HT1080 (cell line): Measurements from ENCODE around the gene TOMM40L. TPM values are rescaled to one million over a fixed set of nuclear protein-coding genes. Genes with fewer than 3 reads are reported as not detected.
"Not testable (repeated sequence)": the region's sequence is repeated elsewhere in the genome, so short reads cannot be mapped to it uniquely, and the experiment has no call there.

ENCODE experiments used
- DNase-seq: peaks from one replicate; pipeline ENCODE4 v3.0.0-alpha.2; 2015; ENCODE audit warnings: low read depth
- total RNA-seq: library from RNA; depleted of rRNA; stranded (reverse); fragments of >200 nt; shearing (Covaris generic); gene quantifications from 2 replicates; pipeline ENCODE4 v1.2.3, GENCODE V29; 2014; rRNA removed

Gene TOMM40L
- total RNA-seq, 1 experiment from 2014 or later, result 25.8 TPM

DNA sequence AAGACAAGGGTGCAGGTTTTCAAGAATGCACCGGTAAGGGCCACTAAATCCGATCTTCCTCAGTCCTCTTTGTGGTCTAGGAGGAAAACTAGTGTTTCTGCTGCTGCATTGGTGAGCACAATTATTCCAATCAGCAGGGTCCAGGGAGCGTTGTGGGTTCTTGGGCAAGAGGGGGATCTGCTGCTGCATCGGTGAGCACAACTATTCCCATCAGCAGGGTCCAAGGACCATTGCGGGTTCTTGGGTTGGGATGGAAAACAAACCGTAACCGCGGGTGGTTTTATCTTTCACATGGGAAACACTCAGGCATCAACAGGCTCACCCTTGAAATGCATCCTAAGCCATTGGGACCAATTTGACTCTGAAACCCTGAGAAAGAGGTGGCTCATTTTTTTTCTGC is 25.7 kb downstream of the TOMM40L start:
- no peak for DNase-seq

DNA sequence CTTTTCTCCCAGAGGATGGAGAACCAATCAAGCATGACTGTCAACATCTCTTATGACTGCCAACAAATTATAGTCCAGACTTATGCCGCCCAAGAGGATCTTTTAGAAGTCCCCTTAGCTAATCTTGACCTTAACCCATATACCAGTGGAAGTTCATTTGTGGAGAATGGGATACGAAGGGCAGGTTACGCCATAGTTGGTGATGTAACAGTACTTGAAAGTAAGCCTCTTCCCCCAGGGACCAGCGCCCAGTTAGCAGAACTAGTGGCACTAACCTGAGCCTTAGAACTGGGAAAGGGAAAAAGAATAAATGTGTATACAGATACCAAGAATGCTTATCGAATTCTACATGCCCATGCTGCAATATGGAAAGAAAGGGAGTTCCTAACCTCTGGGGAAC is 29.4 kb downstream of the TOMM40L start:
- DNase-seq, result not testable (repeated sequence)

GRCh38 chr1:161255955-161256520 is 30.2 kb downstream of the TOMM40L start:
- DNase-seq, result not testable (repeated sequence)

- DNase-seq, result not testable (repeated sequence)
These were observed 31.2 kb downstream of the TOMM40L start for GRCh38 chr1:161257109-161257508.

DNA sequence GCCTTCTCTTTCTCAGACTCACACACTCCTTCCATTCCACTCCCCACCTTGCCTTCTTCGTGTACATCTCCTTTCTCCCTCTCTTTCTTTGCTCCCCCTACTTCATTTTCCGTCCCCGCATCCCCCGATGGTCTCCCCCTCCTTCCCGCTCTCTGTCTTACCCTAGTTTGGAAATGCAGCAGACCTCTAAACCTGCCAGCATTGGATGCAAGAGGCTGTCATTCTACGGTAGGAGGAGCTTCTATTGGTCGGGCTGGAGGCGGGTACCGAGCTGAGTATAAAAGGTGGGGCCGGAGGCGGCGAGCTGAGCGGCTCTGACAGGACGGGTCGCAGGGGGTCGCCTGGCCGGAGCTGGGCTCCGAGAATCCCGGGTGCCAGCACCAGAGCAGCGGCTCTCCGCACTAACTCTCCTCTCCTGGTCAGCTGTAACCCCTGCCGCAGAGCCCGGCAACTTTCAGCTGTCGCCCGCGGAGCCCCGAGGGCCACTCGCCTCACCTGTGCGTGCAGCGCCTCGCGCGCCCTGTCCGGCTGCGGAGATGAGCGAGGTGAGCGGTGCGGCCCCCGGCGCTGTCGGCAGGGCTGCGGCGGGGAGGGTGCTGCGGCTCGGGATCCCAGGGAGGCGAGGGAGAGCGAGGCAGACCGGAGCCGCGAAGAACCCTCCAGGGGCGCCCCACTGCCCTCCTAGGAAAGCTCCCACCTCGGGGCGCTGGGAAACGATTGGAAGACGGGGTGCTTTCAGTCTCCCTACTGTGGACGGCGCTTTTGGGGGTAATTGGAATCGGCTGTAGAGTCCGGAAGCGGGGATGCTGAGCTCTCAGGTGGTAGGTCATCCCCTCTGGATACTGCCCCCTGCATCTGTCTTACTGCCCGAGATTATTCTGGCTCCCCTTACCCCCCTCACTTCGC is 32.8 kb downstream of the TOMM40L start, which contains the start of gene PCP4L1:
TSS of gene PCP4L1 (plus strand) at position 307 of the 906 bp plus-strand sequence. CDS start at position 537, 230 bp downstream.
- DNase-seq, result no peak

GRCh38 chr1:161259345-161259702 is 33.5 kb downstream of the TOMM40L start:
- no peak for DNase-seq

DNA sequence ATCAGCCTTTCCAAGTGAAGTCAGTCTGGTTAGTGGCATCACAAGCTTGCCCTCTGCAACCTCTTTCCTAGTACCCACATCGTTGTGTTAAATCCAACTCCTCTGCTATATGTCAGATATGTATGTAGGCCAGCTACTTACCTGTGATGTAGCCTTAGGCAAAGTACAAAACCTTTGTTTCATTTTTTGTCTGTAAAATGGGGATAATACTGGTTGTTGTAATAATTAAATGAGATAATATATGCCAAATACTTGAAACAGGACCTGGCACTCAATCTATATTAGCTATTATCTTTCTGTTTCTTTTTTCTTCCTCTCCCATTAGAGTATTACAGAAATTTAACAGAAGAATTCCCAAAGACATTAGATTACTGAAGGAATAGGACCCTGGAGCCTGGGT is 33.9 kb downstream of the TOMM40L start:
- no peak for DNase-seq

DNA sequence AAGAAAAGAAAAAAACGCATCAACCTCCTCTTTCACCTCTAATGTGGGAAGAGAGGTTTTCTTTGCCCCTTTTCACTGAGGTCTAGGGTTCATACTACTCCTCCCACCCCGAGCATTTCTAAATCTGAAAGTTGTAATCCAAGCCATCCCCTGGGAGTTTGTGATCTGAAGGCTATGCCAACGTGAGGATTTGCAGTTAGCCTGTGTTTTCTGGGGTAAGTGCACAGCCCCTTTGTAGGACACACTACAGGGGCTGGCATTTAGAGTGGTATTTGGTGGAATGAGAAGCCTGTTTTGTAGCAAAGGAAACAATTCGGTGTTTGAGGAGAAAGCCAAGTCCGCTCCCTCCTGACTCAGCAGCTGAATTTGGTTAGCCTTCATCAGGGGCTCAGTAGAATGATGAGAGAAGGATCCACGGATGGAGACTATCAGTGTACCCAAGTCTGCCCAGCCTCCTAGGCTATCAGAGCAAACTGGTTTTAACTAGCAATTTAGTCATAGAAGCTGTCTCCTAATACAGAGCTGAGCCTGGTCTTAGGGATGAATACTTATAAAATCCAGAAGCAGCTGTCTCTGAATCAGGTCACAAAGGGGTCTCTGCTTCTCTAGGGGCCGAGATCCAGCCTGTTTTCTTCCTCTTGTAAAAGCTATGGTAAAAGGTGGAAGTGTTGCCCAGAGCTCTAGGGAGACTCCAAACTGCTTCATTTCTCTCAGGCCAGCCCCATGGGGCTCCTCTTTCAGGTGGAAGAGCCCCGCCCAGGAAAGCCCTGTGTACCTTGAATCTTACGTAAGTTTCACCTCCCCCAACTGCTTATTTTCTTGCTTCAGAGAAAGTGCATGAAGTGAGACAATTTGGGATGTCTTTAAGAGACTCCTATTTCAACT is 34.8 kb downstream of the TOMM40L start:
- DNase-seq, result no peak

DNA sequence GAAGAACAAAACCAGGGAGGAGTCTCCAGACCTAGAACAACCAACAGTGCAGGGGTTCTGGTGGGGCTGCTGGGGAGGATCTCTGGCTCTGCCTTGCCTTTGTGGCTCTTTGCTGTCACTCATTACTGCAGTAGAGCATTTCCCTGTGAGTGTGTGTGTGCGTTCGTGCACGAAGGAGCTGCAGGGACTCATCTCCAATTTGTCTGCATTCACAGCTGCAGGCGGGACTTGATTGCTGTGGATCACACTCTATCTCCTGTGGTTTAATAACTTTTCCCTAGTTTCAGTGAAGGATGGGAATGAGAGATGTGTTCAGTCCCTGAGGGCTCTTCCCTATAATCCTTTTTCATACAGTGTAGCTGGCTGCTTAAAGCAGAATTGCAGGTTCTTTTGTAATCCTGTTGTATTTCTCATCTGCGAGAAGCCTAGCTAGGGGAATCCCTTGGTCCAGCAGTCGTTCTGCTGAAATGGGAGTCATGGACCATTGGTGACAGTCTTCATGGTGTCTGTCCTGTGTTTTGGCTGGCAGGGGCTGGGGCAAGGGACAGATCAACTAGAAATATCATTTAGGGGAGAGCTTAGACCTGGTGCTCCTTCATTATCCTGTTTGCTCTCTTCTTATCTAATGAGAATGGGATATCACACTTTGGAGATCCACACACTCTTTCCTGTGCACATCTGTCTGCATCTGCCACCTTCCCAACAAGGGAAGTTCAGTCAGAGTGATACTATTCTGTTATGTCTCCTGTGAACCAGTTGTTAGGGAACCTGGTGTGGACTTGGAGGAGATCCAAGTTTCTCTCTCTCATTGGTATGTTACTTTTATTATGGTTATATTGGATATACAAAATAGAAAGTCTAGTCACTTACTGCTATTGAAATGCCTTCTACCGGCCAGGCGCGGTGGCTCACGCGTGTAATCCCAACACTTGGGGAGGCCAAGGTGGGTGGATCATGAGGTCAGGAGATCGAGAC is 35.7 kb downstream of the TOMM40L start:
- DNase-seq, result no peak

- no peak for DNase-seq
These were observed 39.4 kb downstream of the TOMM40L start for GRCh38 chr1:161265305-161265704.

- DNase-seq, result peak; percentile 47
These were observed 40.3 kb downstream of the TOMM40L start for GRCh38 chr1:161266202-161266601.

DNA sequence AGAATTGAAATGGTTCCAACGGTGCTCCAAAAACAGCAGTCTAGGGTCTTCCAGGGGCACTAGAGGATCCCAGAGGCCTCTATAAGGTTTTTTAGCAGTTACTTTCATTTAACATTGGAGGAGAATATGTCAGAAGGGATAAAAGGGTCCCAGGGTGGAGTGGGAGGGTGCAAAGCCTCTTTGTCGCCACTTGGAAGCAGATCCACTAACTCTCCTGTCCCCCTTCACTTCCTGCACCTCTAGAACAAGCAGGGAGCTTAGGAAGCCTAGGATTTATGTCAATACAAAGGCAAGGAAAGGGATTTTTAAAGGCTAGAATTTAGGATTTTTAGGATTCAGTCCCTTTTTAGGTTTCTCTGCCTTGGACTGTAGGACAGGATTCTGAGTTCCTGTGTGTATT is 41.0 kb downstream of the TOMM40L start:
- DNase-seq, result no peak

- DNase-seq, result no peak
These were observed 41.5 kb downstream of the TOMM40L start for GRCh38 chr1:161267321-161267720.

DNA sequence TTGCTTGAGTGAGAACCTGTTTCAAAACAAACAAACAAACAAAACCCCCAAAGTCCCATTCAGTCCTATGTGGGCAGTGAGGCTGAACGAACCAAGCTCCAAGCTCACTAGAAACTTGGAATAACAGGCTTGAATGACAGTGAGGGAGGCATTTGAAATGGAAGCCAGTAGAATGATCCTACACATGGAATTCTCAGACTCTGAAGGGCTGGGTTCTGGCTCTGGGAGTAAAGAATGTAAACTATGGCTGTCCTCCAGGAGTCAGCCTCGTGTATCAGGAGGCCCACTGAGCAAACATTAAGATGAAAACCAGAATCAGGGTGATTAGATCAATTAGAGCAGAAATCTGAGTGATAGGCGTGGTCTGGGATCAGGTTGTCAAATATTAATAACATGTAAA is 47.5 kb downstream of the TOMM40L start:
- no peak for DNase-seq

DNA sequence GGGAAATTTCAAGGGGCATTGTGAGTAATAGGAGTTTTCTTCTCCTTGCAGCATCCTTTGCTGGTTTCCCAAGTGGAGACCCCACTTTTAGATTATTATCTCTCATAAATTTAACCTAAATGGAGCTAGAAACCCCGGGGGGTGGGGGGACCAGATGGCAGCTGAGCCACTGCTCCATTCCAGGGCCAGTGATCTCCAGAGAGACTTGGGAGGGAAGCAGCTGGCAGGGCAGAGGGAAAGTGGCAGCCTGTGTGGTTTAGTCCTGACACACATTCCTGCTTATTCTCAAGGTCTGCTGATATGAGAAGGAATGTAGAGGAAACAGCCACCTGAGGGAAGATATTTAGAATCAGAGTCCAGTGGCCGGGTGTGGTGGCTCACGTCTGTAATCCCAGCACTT is 49.0 kb downstream of the TOMM40L start:
- DNase-seq, result no peak

Other genes with a start within 250 kb of the TOMM40L start
- gene F11R, start 204.9 kb upstream of the TOMM40L start, total RNA-seq, result 6.6 and 10.3 TPM in 2 replicates
- gene TSTD1, start 187.1 kb upstream of the TOMM40L start, total RNA-seq, result 0.30 TPM in 1 of 2 replicates, not detected in the other
- gene USF1, start 180.1 kb upstream of the TOMM40L start, total RNA-seq, result 79.4 and 81.9 TPM in 2 replicates
- 4.0 and 6.0 TPM in 2 replicates for gene ARHGAP30, start 156.2 kb upstream of the TOMM40L start, total RNA-seq
- 1.4 and 1.9 TPM in 2 replicates for gene NECTIN4, start 136.5 kb upstream of the TOMM40L start, total RNA-seq
- gene KLHDC9, start 127.7 kb upstream of the TOMM40L start, total RNA-seq, result 0.51 and 1.0 TPM in 2 replicates
- 124 and 137 TPM in 2 replicates for gene PFDN2, start 108.0 kb upstream of the TOMM40L start, total RNA-seq
- gene NIT1, start 108.0 kb upstream of the TOMM40L start, total RNA-seq, result 27.4 and 35.1 TPM in 2 replicates
- gene DEDD, start 93.4 kb upstream of the TOMM40L start, total RNA-seq, result 26.5 and 42.6 TPM in 2 replicates
- gene UFC1, start 72.1 kb upstream of the TOMM40L start, total RNA-seq, result 68.1 and 68.2 TPM in 2 replicates
- 5.5 and 9.7 TPM in 2 replicates for gene USP21, start 66.6 kb upstream of the TOMM40L start, total RNA-seq
- 9.0 and 12.9 TPM in 2 replicates for gene PPOX, start 59.6 kb upstream of the TOMM40L start, total RNA-seq
- 63.3 and 89.1 TPM in 2 replicates for gene B4GALT3, start 48.6 kb upstream of the TOMM40L start, total RNA-seq
- not detected in 2 replicates for gene ADAMTS4, start 27.0 kb upstream of the TOMM40L start, total RNA-seq
- 185 and 202 TPM in 2 replicates for gene NDUFS2, start 23.7 kb upstream of the TOMM40L start, total RNA-seq
- gene FCER1G, start 10.8 kb upstream of the TOMM40L start, total RNA-seq, result 0.64 TPM in 1 of 2 replicates, not detected in the other
- gene APOA2, start 2.4 kb upstream of the TOMM40L start, total RNA-seq, result not detected in 2 replicates
- gene NR1I3, start 12.1 kb downstream of the TOMM40L start, total RNA-seq, result not detected in 2 replicates
- gene PCP4L1, start 32.7 kb downstream of the TOMM40L start, total RNA-seq, result 0.10 and 0.27 TPM in 2 replicates
- gene MPZ, start 83.9 kb downstream of the TOMM40L start, total RNA-seq, result 1.4 and 2.2 TPM in 2 replicates
- gene SDHC, start 88.3 kb downstream of the TOMM40L start, total RNA-seq, result 16.1 and 67.9 TPM in 2 replicates
- gene CFAP126, start 141.8 kb downstream of the TOMM40L start, total RNA-seq, result not detected in 2 replicates